Inferior parietal cortex (tissue), 1 donor: ENCODE measurements around the gene TAS2R14.

Experiments
- DNase-seq: peaks from one replicate; pipeline ENCODE4 v3.0.0-alpha.2; 2016; ENCODE audit errors: extremely low spot score

TAS2R14 gene, protein sequence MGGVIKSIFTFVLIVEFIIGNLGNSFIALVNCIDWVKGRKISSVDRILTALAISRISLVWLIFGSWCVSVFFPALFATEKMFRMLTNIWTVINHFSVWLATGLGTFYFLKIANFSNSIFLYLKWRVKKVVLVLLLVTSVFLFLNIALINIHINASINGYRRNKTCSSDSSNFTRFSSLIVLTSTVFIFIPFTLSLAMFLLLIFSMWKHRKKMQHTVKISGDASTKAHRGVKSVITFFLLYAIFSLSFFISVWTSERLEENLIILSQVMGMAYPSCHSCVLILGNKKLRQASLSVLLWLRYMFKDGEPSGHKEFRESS

DNA sequence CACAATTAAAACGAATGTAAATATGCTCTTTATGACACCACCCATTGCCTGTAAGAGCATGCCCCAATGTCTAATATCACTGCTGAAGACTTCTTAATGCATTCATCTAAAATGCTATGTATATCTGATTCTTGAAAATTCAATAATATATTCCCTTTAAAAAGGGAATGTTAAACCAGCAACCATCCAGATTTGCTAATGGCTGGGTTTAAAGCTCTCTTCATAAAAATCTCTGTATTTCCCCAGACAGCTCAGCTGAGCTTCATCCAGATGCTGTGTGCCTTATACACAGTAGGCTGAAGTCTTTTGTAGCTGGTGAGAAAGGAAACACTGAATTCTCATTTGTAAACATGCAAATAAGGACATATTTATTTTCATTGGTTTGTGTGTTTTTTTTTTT lies at the start of gene TAS2R14:
Gene TAS2R14, minus strand, starts transcription at position 101 of the 400 bp plus-strand sequence. Its CDS starts 56 bp downstream, at position 45.
- no peak for DNase-seq

DNA sequence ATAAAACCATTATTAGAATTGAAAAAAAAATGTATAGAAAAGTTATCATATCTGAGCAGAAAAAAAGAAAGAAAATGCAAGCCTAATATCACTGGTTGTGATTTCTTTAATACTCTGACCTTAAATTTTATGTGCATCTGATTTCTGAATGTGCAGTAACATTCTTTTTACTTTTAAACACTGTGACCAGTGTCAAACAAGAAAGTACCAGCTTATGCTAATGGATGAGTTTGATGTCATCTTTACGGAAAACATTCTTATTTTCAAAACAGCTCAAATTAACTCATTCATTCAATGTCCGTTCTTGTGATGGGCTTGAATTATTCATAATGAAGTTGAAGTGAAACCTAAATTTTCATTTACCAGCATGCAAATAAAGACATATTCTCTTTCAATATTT lies 47.7 kb upstream of the TAS2R14 start, which contains the start of gene TAS2R50:
Gene TAS2R50, minus strand, starts transcription at position 101 of the 400 bp plus-strand sequence. Its CDS starts 52 bp downstream, at position 49.
- no peak for DNase-seq

DNA sequence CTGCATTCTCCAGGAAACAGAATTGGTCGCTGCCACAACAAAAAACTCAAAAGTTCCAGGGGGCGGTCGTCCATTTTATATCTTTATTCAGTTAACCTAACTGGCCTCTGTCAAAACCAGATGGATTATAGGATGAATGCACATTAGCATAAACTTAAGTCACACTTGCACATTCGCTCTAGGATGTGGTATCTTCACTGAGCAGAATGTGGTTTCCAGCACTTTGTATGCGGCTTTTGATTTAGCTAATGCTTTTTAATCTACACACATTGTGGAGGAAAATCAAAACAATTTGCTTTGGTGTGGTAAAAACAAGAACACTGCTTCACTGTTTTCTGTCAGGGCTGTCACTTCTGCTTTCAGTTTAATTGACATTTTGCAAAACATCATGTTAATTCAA lies 43.2 kb upstream of the TAS2R14 start:
- no peak for DNase-seq

DNA sequence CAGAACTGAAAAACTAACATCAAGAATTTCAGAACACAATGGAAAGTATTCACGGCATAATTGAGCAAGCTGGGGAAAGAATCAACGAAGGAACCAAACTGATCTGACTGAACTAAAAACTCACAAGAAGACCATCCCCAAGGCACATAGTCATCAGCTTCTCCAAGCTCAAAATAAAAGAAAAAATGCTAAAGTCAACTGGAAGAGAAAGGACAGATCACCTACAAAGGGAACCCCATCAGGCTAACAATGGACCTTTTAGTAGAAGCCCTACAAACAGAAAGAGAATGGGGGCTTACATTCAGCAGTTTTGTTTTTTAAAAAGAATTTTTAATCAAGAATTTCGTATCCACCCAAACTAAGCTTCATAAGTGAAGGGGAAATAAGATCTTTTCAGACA lies 35.9 kb upstream of the TAS2R14 start:
- DNase-seq = no peak

DNA sequence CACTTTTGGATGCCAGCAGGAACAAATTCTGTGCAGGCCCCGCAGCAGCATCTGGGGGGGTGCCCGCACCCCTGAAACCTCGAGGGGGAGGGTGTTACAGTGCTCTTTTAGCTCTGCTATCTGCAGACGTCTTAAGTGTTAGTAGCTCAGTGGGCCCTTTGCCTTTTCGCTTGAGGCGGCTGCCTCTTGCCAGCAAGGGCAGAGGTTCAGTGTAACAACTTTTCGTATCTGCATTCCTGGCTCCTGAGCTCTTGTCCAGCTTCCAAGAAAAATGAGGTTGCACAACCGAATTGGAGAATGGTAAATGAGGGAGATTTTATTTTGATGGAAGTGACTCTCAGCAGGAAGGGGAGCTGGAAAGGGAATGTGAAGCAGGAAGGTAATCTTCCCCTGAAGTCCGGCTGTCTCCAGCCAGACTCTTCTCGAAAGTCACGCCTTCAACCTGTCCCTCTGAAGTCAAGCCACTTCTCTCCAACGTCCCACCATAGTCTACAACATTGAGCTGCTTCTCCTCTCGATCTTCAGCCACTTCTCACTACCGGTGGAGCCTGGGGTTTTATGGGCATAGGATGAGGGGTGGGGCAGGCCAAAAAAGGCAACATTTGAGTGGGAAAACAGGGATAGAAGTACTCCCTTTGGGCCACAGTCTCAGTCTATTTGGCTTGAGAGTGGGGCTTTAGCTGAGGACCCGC lies 29.8 kb upstream of the TAS2R14 start:
- DNase-seq = no peak

DNA sequence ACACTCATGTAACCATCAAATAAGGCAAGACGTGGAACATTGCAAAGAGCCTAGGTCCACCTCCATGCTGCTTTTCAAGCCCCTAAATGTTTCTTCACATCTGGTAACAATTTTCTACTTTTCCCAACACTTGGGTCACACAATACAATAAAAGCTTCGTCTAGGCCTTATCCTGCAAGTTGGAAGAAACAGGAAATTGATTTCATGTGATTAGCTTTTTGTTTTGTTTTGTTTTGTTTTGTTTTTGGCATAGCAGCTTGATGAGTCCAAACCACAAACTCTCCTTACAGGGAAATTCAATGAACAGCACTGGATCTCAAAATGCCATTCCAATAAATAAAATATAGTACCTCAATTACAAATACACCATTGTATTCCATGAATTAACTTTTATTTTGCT lies 28.3 kb upstream of the TAS2R14 start:
- no peak for DNase-seq

DNA sequence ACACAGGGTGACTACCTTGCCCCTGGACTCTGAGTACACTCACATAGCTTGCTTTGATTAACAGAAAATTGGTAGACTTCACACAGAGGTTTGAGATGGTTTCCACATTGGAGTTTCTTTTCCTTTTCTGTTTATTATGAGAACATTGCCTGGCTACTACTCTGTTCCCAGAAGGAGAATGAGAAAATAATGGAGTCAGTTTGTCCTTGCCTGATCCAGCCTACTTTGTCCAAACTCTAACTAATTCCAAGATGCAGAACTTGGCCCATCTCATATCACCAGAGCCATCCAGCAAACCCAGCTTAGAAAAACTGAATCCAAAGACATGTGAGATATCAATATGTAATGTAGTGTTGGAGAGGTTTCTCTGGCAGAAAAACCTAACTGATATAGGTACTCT lies 27.3 kb upstream of the TAS2R14 start:
- no peak for DNase-seq

DNA sequence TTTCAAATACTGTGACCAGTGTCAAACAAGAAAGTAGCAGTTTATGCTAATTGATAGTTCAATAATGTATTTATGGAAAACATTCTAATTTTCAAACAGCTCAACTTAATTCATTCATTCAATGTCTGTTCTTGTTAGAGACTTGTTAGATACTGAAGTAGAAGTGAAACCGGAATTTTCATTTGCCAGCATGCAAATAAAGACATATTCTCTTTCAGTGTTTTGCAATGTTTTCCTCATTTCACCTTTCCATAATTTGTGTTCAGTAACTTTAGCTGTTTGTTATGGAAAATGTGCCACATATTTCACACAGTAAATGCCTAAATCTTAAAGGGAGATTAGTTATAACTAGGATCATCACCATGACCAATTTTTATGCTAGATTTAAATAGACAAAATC lies 26.4 kb upstream of the TAS2R14 start:
- DNase-seq = no peak

DNA sequence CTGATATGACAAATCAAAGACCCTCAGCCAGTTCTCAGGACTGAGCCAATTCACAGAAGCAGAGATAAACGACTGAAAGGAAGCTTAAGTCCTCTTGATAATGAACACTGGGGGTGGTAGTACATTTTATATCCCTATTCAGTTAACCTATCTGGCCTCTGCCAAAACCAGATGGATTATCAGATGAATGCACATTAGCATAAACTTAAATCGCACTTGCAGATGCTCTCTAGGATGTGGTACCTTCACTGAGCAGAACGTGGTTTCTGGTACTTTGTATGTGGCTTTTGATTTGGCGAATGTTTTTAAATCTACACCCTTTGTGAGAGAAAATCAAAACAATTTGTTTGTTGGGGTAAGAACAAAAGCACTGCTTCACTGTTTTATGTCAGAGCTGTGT lies 21.1 kb upstream of the TAS2R14 start:
- DNase-seq = no peak

DNA sequence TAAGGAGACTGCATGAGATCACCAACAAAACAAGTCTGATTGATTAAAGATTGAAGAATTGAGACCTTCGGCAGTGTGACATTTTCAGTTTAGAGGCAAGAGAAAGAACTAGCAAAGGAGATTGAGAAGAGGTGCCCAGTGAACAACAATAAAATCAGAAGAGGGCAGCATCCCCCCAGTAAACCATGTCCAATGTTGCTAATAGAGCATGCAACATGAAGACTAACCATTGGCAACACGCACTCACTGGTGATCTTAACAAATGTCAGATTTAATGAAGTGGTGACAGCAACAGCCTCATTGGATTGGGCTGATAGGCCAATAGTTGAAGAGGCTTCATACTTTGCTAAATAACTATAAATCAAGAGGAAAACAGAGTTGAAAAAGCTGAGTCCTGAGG lies 20.7 kb upstream of the TAS2R14 start:
- peak; percentile 53 for DNase-seq

DNA sequence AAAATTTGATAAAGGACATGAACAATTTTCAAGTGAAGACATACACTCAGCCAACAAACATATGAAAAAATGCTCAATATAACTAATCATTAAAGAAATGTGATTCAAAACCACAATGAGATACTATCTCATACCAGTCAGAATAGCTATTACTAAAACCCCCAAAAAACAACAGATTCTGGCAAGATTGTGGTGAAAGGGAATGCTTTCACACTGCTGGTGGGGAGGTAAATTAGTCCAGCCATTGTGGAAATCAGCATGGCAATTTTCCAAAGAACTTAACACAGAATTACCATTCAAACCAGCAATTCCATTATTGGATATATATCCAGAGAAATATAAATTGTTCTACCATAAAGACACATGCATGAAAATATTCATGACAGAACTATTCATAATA lies 18.7 kb upstream of the TAS2R14 start:
- no peak for DNase-seq

DNA sequence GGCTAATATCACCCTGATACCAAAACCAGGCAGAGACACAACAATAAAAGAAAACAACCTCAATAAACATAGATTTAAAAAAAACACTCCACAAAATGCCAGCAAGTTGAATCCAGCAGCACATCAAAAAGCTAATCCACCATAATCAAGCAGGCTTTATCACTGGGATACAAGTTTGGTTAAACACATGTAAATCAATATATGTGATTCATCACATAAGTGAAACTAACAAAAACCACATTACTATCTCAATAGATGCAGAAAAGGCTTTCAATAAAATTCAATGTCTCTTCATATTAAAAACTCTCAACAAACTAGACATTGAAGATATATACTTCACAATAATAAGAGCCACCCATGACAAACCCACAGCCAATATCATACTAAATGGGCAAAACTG lies 17.0 kb upstream of the TAS2R14 start:
- no peak for DNase-seq

DNA sequence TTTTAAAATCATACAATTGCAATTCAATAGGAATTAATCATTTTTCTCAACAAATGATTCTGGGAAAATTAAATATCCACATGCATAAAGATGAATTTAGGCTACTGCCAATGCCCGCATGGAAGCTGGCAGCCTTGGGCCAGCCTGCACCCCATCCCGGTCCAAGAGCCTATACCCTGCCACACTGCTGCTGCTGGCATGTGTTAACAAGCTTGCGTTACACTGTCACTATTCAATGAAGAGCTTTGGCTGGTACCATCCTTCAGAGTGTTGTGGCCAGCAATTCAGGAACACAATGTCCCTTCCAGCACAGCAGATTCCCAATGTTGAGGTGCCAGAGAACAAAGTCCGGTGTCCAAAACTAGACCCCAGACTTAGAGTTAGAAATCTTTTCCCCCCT lies 13.6 kb upstream of the TAS2R14 start:
- no peak for DNase-seq

DNA sequence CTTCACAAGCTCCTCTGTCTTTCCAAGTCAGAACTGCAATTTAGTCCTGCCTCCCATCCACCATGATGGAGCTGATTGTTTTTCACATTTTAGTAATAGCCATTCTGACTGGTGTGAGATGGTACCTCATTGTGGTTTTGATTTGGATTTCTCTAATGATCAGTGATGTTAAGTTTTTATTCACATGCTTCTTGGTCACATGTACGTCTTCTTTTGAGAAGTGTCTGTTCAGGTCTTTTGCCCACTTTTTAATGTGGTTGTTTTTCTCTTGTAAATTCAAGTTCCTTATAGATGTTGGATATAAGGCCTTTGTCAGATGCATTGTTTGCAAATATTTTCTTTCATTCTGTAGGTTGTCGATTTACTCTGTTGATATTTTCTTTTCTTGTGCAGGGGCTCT lies 4.1 kb upstream of the TAS2R14 start:
- DNase-seq = no peak

DNA sequence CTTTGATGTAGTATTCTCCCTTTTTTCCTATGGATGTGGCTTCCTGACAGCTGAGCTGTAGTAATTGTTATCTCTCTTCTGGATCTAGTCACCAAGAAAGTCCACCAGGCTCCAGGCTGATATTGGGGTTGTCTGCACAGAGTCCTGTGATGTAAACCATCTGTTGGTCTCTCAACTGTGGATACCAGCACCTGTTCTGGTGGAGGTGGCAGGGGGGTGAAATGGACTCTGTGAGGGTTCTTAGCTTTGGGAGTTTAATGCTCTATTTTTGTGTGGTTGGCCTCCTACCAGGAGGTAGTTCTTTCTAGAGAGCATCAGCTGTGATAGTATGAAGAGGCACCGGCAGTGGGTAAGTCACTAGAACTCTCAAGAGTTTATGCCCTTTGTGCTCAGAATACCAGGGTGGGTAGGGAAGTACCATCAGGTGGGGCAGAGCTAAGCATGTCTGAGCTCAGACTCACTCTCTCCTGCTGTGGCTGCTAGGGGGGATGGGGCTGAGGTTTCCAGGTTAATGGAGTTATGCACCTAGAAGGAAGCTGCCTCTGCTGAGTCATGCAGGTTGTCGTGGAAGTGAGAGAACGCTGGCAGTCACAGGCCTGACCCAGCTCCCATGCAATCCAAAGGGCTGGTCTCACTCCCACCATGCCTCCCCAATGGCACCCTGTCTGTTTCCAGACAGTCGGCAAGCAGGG lies 3.0 kb upstream of the TAS2R14 start:
- DNase-seq = no peak

DNA sequence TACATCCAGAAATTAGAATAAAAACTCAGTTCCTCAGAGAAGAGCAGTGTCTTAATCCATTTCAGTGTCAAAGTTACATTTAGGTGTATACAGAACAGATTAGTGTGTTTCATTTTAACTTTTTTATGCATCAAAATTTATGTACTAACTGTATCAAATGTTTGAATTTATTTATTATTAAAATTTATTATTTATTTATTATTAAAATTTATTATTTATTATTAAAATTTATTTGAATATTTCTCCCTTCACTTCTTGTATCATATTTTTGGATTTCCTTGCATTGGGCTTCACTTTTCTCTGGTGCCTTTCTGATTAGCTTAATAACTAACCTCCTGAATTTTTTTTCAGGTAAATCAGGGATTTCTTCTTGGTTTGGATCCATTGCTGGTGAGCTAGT lies 2.3 kb upstream of the TAS2R14 start:
- DNase-seq = no peak

DNA sequence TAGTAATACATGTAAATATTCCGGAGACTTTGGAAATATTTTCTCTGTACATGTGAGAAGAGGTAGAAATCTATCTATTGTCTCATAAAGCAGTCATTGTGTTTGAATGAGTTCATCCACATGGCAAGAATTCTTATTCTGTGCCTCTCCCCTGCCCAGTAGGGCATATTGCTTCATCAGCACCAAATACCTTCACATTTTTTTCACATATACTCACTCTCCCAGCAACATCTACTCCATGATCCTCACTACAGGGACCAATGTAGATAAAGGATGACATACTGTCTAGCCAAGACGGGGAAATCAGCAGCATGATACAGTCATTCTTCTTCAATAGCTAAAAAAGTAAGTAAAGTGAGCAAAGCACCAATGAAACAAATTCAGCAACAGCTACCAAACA lies 1.3 kb upstream of the TAS2R14 start:
- DNase-seq = no peak

DNA sequence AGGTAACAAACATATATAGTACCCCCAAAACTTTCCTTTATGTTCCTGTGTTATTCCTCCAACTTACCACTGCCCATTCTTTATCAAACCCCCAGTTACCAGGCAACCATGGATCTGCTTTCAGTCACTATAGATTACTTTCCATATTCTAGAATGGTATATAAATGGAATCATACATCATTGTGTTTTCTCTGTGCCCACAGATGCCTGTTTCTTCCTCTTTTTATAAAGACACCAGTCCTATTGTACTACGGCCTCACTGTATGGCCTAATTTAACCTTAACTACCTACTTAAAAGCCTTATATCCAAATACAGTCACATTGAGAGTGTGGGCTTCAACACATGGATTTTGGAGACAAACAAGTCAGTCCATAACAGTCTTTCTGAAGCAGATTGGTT lies 2.6 kb downstream of the TAS2R14 start:
- no peak for DNase-seq

DNA sequence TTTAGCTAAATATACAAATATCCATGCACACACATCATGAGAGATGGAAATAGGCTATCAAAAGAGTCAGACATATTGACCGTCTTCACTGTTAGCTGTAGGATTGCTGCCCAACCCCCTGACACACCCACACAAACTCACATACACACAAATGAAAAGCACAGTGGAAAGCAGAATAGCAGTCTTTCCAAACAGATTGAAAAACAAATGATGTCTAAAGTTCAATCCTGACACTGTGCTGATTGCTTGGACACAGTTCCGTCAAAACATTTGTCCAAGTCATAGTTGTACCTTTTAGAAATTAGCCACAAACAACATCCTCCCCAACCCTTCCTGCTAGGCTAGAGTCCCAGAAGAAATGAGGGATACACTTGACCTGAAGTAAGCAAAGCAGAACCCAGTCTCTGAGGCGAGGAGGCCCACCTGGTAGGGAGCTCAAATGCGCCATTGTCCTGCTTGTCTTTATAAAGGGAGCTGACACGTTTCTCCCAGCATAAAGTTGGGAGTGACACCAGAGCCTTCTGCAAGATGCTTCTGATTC lies 10.2 kb downstream of the TAS2R14 start, which contains the start of gene PRH2:
Gene PRH2, plus strand, starts transcription at position 491 of the 541 bp plus-strand sequence. Its CDS starts 38 bp downstream, at position 529.
- DNase-seq = no peak

DNA sequence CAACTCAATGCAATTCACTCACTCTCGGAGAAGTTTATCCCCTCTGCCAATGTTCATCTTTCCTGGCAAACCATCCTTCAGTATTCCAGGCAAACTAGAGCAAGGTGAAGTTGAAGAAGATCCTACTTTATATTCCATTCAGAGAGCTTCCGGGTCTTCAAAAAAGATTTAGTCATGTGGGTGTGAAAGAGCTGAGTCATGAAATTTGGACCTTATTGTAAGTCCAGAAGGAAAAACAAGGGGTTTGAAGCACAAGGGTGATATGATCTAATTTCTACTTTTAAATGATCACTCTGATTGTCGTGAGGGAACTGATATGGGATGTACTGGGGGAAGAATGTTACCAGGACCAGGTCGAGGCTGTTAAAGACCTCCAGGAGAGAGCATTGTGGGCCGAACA lies 12.8 kb downstream of the TAS2R14 start:
- no peak for DNase-seq

DNA sequence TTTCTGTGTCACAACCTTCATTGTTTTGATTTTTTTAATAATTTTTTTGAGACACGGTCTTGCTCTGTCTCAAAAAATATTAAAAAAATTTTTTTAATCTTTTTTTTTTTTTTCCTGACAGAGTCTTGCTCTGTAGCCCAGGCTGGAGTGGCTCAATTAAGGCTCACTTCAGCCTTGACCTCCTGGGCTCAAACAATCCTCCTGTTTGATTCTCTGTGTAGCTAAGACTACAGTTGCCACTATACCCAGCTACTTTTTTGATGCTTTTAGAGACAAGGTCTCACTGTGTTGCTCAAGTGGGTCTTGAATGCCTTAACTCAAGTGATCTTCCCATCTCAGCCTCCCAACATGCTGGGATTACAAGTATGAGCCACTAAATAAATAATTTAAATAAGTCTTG lies 19.3 kb downstream of the TAS2R14 start:
- DNase-seq = no peak

DNA sequence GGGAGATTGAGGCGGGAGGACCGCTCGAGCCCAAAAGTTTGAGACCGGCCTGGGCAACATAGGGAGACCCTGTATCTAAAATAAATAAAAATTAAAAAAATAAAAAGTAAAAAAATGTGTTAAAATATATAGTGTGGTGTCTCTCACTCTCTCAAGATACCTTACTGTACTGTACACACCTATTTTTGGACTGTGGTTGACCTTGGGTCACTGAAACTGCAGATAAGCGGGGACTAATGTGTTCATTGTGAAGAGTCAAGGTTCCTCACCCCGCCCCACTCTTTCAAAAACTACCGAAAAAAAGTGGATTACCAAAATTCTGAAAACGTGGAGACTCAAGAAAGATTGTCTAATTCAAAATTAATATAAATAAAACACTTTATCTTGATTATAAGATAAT lies 28.7 kb downstream of the TAS2R14 start:
- DNase-seq = no peak
